ENCODE measurements around the gene GPT2.

The GPT2 gene

GRCh38 chr16:46973207-46973995 lies 89.2 kb downstream of the GPT2 start, which contains the start of gene DNAJA2:
Gene DNAJA2 (minus strand): TSS chr16:46973674. CDS start chr16:46973572, 102 bp downstream.
- peak; percentile 73 to 92 (median 92) for DNase-seq

GRCh38 chr16:46973996-46974324 lies 89.8 kb downstream of the GPT2 start:
- no peak for DNase-seq

- DNase-seq: peak in 2 of 3 experiments; percentile 25 to 61
These were observed 90.2 kb downstream of the GPT2 start for GRCh38 chr16:46974352-46974751.

- no peak for DNase-seq
These were observed 91.0 kb downstream of the GPT2 start for GRCh38 chr16:46975165-46975564.

- no peak for DNase-seq
These were observed 91.8 kb downstream of the GPT2 start for GRCh38 chr16:46975908-46976470.

GRCh38 chr16:46976550-46976949 lies 92.4 kb downstream of the GPT2 start:
- DNase-seq: no peak
